Activated CD4-positive, alpha-beta T cell treated with anti-CD3 and anti-CD28 coated beads for 24 hours (primary cell): ENCODE measurements around the gene NPW.

ENCODE experiments used
- DNase-seq, 2 donors: peaks; one replicate each; pipeline ENCODE4 v3.0.0-alpha.2; 2020; ENCODE audit warnings: low read depth in 2 of 2

NPW gene

DNA sequence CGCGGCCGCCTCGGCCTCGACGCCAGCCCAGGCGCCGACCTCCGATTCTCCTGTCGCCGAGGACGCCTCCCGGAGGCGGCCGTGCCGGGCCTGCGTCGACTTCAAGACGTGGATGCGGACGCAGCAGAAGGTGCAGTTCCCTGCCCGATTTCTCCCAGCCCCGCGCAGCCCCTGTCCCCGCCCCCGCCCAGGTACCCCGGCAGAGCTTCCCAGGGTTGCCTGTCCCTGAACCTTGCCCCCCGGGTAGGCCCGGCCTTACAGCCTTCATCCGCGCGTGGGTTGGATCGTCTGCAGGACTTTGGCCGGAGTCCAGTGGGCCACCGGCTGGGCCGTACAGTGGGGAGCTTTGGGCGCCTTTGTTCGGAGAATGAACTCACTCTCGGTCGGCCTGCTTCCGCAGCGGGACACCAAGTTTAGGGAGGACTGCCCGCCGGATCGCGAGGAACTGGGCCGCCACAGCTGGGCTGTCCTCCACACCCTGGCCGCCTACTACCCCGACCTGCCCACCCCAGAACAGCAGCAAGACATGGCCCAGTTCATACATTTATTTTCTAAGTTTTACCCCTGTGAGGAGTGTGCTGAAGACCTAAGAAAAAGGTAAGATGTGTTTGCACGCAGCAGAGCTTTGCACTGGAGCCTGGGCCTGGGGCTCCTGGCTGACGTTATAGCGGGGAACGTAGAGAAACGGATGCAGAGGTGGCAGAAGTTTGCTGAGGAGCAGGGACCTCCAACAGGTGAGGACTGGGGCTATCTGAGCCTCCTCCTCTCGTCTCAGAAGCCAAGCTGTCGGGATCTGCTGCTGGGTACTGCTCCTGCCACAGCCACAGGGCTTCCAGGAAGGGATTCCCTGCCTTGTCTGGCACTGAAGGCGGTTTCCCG, 35.0 kb upstream of the NPW start:
- no peak for DNase-seq

DNA sequence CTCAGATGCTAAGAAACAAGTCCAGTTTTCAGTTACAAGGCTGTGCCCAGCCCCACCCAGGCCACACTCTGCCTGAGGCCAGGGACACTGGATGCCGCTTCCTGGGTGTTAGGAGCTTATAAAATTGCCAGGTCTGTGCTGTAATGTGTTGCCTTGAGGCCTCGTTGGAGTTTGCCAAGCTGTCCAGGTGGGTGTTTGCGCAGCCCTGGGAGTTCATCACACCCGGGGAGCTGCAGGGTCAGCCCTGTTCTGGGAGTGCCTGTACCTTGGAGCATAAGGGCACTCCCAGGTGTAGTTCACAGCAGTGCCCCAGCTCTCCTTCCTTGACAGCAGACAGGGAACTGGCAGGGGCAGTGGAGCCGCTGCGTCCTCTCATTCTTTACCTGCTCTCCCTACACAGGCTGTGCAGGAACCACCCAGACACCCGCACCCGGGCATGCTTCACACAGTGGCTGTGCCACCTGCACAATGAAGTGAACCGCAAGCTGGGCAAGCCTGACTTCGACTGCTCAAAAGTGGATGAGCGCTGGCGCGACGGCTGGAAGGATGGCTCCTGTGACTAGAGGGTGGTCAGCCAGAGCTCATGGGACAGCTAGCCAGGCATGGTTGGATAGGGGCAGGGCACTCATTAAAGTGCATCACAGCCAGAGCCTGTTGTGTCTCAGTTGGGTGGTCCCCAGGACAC, 34.0 kb upstream of the NPW start:
- DNase-seq = no peak

DNA sequence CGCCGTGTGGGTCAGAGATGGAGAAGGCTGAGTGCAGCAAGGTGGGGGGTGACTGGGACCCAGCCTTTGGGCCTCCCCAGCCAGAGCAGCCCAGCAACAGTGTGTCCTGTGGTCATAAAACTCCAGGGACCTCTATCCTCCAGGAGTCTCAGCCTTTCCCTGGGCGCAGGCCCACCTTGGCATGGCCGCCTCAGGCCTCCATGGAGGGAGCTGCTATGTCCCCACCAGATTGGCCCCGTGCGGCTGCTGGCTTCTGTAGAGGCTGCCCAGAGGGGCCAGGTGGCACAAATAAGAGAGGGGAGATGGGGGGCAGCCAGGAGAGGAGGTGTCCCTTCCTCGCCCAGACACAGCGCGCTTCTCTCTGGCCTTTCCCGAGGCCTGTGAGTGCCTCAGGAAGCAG, 32.4 kb upstream of the NPW start:
- DNase-seq = no peak

DNA sequence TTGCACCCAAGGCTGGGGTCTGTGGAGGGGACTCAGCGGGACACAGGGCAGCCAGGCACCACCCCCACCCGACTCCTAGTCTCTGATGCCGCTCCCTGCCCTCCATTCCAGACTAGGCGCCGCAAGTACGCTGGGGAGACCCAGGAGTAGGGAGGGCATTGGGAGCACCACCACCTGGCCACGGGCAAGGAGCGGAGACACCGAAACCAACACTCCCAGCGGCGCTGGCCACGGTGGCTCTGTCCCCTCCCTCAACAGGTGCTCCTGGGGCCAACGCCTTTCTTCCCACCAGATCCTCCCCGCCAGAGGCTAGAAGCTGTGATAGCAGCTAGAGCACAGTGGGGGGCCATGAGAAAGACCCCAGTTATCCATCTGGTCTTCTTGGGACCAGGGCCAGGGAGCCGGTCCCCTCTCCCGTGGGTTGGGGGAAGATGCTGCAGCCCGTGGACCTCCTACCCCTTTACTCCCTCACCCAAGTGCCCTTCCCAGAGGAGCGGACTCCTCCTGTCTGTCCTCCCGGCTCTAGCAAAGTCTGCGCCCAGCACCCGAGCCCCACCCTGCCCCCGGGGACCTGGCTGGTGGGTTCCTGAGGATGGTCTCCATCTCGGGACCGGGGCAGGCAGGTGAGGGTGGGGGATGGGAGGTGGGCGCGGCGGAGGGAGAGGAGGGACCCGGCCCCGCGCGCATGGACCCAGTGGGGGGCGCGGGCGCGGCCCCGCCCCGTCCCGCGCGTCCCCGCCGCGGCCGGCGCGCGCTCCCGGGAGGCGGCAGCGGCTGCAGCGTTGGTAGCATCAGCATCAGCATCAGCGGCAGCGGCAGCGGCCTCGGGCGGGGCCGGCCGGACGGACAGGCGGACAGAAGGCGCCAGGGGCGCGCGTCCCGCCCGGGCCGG, 30.1 kb upstream of the NPW start, which contains the start of gene SYNGR3:
Gene SYNGR3 (plus strand): TSS at position 762 of the 892 bp plus-strand sequence. CDS start 133 bp downstream, outside the sequence.
- no peak for DNase-seq

DNA sequence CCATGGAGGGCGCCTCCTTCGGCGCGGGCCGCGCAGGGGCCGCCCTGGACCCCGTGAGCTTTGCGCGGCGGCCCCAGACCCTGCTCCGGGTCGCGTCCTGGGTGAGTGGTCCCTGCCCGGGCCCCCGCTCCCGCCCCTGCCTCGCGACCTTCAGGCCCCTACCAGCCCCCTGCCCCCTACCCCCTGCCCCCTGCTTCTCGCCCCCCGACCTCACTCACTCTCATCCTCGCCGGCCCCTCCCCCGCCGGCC, 29.6 kb upstream of the NPW start:
- DNase-seq = no peak

DNA sequence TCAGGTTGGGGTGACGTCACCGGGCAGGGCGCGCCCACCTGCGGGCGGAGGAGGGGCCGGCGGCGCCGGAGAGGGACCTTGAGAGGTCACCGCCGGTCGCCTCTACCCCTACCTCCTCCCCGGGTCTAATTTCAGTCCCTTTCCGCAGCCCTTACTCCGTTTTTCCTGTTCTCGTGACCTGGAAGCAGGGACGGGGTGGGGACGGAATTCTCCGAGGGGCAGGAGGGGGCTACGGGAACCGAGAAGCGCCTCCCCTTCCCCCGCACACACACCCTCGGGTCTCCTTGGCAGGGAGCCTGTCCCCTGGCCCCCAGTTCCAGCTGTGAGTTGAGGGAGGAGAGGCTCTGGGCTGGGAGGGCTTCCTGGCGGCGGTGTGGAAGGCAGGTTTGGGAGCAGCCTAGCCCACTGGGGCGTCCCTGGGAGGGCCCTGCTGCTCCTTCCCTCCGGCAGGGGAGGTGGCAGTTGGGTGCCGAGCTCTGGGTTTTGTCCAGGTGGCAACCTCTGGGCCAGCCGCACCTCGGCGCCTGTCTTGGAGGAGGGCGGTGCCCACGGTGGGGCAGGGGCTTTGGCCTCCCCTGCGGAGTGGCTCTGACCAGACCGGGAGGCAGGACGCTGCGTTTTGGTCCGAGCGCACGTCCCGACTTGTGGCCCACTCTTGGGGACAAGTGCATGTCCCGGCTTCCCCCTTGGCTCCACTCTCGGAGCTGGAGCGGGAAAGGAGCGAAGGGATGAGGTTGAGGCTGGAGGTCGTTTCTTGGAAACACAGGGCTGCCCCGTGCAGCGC, 29.0 kb upstream of the NPW start:
- DNase-seq = no peak

DNA sequence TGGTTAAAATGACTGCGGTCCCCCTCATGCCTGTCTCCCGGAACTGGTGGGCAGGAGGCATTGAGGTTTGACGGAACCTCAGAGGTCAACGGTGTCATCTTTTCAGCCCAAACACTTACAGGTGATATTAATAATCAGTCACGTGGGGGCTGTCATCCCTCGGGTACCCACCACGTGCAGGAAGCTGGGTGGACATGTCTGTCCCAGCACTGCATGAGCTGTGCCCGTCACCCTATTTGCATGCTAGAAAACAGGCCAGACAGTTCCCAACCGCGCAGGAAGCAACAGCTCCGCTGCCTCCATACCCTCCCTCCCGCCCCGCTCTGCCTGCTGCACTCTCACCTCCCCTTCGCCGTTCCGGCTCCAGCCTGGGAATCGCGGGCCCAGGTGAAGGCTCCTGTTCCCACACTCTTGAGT, 28.4 kb upstream of the NPW start:
- no peak for DNase-seq

DNA sequence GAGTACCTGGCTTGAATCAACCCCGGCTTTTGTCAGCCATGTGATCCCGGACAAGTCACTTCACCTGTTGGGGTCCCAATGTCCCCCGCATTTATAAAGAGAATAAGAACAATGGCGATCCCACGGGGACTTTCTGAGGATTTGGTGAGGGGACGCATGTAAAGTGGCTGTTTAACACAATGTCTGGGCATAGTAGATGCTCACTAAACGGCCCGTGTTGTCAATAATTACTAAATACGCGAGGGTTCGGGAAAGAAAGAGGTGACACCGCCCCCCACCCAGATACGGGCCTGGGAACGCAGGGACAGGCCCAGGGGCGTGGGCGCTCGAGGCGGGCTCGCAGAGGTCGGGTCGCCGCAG, 28.0 kb upstream of the NPW start:
- DNase-seq = no peak

DNA sequence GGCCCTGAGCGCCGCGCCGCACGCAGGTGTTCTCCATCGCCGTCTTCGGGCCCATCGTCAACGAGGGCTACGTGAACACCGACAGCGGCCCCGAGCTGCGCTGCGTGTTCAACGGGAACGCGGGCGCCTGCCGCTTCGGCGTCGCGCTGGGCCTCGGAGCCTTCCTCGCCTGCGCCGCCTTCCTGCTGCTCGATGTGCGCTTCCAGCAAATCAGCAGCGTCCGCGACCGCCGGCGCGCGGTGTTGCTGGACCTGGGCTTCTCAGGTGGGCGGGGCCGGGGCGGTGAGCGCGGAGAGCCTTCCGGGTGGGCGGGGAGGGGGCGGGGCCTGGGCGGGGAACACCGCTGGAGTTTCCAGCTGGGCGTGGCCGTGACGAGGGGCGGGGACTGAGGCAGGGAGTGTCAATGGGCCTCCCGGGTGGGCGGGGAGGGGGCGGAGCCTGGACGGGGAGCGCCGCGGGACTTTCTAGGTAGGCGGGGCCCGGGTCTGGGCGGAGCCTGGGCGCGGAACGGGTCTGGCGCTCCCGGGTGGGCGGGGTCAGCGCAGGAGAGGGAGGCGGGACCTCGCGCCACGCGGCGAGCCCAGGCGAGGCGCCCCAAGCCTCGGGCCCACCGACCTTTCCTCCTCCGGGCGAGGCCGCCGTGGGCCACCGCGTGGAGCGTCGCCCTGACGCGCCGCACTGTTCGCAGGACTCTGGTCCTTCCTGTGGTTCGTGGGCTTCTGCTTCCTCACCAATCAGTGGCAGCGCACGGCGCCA, 27.5 kb upstream of the NPW start:
- DNase-seq = peak; percentile 97 to 98

DNA sequence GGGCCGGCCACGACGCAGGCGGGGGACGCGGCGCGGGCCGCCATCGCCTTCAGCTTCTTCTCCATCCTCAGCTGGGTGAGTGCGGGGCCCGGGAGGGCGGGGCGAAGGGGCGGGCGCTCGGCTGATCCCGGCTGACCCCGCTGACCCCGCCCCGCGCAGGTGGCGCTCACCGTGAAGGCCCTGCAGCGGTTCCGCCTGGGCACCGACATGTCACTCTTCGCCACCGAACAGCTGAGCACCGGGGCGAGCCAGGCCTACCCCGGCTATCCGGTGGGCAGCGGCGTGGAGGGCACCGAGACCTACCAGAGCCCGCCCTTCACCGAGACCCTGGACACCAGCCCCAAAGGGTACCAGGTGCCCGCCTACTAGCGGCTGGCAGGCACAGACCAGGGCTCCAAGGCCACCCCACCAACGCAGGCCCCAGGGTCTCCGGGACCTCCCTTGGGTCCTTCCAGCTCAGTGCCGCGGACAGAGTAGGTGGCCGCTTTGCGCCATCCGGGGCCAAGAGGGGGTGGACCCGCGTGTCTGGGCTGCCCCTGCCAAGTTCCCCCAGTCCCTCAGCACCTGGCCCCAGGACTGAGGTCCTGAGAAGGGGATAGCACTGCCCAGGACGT, 26.8 kb upstream of the NPW start:
- DNase-seq = no peak

DNA sequence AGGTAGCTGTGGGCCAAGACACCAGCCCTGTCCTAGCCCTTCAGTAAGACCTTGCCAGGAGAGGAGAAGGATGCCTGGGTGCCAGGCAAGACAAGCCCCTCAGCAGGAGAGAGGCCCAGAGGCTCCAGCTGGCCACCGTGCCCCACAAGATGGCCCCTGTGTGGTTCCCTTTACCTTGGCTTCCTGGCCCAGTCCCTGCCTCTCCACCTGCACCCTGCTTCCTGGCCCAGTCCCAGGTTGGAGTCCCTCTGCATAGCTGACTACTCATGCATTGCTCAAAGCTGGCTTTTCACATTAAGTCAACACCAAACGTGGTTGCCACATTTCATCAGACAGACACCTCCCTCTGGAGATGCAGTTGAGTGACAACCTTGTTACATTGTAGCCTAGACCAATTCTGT, 25.9 kb upstream of the NPW start:
- no peak for DNase-seq

DNA sequence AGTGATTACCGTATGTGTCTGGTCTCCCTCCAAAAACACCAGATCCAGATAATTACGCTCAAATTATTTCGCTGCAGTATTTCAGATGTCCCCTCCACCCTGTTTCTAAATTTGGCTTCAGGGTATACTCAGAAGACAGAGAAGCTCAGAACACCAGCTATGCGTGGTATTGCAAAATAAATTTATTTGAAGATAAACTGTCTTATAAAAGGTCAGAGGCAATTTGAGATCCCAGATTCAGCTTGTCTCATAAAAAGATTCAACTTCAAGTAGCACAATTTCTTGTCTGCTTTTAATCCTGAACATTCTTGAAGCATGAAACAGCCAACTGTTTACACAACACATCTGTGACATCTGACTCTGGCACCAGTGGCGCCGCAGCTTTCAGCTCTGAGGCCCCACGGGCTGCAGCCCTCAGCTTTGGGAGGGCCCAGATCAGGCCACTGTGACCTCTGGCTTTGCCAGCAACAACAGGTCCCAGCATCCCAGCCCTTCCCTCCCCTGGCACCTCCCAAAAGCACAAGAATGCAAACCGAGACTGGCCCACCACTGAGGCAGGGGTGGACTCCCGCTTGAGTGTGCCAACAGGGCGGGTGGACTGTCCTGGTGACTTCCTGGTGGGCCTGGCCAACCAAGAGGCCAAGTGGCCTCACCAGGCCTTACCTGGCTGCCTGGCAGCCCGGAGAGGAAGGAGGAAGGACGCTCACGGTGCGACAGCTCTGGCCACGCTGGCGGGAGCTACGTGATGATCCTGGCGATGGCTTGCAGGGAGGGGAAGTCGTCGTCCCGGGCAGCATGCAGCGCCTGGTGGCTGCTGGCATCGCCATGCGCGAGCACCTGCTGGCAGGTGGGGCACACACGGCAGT, 21.9 kb upstream of the NPW start:
- DNase-seq = no peak

DNA sequence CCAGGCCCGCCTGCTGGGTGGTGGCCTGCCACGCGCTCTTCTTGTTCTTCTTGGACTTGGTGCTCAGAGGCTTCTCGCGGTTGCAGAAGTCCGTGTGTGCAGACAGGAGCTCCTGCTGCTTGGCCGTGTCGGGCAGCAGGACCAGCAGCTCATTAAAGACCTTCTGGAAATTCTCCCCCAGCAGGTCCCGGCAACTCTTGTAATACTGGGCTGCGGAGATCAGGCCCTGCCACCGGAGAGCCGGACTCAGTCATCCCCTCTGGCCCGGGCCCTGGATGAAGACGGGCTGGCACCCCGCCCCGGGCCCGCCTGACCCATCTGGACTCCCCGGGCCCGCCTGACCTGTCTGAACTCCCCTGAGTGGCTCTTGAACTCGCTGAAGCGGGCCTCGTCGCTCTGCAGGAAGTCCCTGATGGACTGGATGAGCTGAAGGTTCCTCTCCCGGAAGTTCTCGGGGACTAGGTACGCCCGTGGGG, 21.2 kb upstream of the NPW start:
- DNase-seq = no peak

DNA sequence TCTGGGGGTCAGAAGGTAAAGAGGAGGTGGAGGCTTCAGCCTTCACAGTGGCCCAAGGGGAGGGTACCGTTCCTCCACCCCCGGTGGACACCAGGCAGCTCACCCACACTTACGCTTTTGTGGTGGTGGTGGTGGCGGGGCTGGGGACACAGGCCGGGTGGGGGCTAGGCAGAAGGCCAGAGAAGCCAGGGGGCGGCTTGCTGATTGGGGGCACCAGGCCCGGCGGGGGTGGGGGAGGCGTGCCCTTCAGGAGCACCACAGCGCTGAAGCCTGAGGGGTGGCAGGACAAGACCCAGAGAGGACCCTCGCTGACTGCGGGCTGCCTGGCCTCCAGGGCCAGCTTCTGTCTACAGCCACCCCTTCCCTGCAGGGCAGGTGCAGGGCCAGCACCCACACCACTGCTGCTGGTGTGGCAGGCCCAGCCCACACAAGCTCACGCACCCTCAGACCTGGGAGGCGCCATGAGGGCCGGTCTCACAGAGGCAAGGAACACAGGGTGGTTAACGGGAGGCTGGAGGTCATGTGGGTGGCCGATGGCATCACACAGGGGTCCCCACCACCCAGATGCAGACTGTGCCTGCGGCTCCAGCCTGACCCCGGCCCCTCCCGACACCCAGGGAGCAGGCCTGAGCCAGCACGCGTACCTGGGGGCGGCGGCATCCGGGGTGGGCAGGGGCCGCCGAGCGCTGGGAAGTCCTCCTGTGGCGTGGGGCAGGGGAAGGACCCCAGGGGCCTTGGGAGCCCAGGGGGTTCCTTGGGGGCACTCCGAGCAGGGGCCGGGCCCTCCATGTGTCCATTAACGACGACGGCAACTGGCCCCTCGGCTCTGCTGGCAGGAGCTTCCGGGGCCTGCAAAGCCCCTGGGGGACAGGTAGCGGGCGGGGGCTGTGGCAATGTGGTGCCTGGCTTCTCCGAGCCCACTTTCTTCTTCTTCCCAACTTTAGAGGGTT, 20.5 kb upstream of the NPW start:
- DNase-seq = no peak

DNA sequence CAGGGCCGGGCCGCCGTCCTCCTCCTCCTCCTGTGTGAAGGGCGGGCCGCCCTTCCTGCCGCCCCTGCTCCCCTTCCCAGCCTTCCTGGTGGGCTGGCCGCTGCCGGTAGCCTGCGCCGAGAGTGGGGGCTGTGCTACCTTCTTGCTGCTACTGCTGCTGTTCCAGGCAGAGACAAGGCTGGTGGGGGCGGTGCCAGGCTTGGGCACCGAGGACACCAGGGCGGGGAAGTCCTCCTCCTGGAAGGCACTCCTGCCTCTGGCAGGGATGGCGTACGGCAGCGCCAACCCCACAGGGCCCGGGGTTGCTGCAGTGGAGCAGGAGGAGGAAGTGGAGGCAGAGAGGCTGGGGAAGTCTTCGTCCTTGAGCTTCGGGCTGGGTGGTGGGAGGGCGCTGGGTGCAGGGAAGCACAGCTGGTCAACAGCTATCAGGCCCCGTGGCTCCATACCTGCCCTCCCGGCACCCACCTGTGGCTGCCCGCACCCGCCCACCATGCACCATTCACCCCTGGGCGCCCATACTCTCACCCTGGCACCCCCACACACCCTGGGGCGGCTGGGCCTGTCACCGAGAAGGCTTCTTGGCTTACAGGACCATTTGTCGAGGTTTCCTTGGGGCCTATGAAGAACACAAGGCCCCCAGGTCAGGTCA, 19.6 kb upstream of the NPW start:
- no peak for DNase-seq

DNA sequence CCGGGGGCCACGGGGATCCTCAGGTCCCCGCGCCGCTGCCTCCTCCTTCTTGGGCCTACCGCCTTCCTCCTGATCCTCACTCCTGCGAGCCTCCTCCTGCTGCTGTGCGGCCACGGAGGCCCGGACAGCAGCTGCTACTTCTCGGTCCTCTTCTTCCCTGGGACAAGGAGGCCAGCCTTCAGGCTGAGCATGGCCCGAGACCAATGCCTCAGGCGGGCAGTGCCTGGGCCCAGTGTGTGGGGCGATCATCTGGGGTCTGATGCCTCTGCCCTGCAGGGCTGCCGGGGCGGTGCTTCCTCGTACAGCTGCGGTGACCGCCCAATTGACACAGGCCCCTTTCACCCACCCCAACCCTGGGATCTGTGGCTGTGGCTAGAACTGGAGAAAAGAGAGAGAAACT, 18.6 kb upstream of the NPW start:
- no peak for DNase-seq

DNA sequence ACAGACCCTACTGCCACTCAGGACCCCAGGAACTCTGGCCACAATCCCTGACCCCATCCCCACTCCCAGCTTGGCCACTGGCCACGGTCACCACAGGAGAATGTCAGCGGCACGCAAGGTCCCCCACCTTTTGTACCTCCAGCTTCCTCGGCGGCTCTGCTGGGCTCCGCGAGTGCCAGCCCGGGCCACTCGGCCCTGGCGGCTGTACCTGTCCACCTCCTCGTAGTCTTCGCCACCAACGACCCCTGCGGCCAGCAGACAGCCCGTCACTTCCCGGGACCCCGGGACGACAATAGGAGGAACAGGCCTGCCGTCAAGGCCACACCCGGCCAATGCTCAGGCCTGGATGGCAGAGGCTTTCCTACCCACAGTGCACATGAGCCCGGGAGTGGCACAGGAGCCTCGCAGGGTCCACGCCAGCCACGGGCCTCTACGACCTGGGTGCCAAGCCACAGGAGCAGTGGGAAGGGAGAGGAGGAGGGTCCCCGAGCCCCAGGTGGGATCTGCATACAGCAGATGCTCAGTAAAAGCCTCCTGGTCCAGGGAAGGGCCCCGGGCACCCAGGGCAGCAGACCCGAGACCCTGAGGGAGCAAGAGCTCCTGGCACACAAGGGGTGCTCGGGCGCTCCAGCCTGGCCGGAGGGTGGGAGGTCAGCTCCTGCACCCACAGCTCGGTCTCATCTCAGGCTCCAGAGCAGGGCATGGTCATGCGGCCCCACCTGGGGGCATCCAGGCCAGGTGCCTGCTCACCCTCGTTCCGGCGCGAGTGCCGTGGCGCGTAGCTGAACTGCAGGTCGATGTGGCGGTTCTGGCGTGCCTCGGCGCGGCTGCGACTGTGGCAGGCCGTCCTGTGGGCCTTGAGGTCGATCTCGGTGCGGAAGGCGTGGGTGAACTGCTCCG, 17.9 kb upstream of the NPW start:
- no peak for DNase-seq
